ENCODE measurements around the gene AFF3.

AFF3 gene

DNA sequence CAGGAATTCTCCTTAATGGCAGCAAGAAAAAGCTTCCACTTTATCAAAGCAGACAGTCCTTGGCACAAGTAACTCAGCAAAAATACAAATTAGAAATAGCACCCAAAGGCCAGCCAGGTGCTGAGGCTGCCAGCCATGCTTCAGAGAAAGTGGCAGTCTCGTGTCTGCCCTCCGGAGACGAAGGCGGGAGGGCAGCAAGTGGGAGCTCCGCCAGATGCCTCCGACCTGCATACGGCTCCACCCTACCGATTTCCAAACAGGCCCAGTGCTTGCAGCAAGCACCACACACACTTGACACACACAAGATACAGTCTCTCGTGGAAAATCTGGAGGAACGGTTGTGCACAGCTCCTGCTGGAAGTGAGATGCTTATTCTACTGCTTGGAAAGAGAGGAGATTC lies 517.7 kb downstream of the AFF3 start:
- peaks cover 1% of the 10 kb centered on the region for H3K36me3 Mint-ChIP-seq
- H3K9me3 Mint-ChIP-seq = no peaks in the 10 kb centered on the region
- H3K27me3 Mint-ChIP-seq = no peaks in the 10 kb centered on the region
- no peaks in the 10 kb centered on the region for H3K4me1 Mint-ChIP-seq
- H3K27ac Mint-ChIP-seq = no peak overlapping the region
- no peak overlapping the region for H3K4me3 Mint-ChIP-seq

DNA sequence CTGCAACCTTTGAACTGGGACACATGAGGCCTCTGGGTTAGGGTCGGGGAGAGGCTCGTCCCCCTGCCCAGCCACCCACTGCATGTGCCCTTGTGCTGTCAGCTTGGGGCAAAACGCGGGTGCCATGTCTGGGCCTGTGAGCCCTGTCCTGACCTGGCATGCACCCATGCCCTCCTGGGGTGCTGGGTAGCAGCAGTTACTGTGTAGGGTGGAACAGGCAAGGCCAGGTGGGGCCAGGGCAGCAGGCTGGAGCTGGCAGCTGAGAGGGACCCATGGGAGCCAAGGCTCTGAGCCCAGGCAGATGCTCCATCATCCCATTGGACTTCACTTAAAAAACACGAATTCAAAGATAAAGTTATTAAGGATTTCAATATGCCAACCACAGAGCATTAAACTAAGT lies 518.8 kb downstream of the AFF3 start:
- H3K27me3 Mint-ChIP-seq = no peaks in the 10 kb centered on the region
- H3K4me1 Mint-ChIP-seq = no peaks in the 10 kb centered on the region
- no peaks in the 10 kb centered on the region for H3K9me3 Mint-ChIP-seq
- no peak overlapping the region for H3K4me3 Mint-ChIP-seq
- H3K36me3 Mint-ChIP-seq = peaks cover 3% of the 10 kb centered on the region
- H3K27ac Mint-ChIP-seq = no peak overlapping the region

DNA sequence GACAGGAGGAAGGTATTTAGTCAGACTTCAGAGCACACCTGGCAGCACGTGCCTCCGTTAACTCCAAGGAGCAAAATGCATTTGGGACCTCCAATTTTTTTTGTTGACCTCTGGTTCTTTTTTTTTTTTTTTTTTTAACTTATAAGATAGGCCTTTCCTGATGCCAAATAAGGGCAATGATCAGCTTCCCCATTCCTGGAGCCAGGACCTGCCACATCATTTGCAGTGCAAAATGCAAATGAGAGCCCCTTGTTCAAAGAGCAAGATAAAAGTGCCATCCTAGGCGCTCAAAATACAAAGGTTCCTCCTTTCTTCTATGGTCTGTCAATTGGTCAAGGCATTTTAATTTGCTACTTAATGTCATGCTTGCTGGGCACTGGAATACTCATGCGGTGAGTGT lies 519.4 kb downstream of the AFF3 start:
- peaks cover 3% of the 10 kb centered on the region for H3K36me3 Mint-ChIP-seq
- H3K9me3 Mint-ChIP-seq = no peaks in the 10 kb centered on the region
- no peaks in the 10 kb centered on the region for H3K27me3 Mint-ChIP-seq
- H3K4me3 Mint-ChIP-seq = no peak overlapping the region
- no peak overlapping the region for H3K27ac Mint-ChIP-seq
- no peaks in the 10 kb centered on the region for H3K4me1 Mint-ChIP-seq

DNA sequence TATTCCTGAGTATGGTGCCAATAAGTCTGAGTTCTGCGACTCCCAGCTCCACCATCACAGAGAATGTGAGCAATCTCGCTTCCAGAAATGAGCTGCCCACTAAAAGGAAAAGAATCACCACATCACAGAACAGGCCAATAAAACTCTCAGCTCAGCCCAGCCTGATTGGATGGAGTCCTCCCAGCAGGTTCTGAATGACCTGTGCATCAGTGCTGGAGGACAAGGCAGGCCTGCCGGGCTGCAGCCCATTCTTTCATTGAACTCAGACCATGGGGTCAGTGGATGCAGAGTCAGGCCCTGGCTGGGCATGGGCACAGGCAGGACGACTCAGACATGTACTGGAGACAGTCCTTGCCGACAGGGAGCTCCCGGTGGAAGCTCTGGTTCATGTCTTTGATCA lies 519.9 kb downstream of the AFF3 start:
- no peak overlapping the region for H3K4me3 Mint-ChIP-seq
- no peaks in the 10 kb centered on the region for H3K27me3 Mint-ChIP-seq
- peaks cover 3% of the 10 kb centered on the region for H3K36me3 Mint-ChIP-seq
- peak overlapping the region; percentile 68 for H3K27ac Mint-ChIP-seq
- no peaks in the 10 kb centered on the region for H3K4me1 Mint-ChIP-seq
- no peaks in the 10 kb centered on the region for H3K9me3 Mint-ChIP-seq

DNA sequence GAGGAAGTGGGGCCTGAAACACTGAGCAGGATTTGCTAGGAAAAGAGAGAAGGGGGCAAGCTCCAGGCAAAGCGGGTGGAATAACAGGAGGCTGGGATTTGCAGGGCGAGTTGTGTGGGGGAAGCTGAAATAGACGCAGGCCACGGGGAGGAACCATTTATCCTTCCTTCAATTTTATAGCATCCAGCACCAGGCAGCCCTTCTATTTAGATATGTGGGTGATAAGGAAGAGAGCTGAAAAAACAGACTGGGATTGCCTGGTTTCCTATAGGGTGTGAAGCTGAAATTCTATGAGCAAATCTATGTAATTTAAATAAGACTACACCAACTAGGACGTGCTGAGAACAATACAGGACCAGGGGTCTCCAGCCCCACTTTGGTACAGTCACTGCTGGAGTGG lies 520.6 kb downstream of the AFF3 start:
- H3K27me3 Mint-ChIP-seq = no peaks in the 10 kb centered on the region
- H3K4me3 Mint-ChIP-seq = no peak overlapping the region
- no peaks in the 10 kb centered on the region for H3K9me3 Mint-ChIP-seq
- no peaks in the 10 kb centered on the region for H3K4me1 Mint-ChIP-seq
- H3K36me3 Mint-ChIP-seq = peaks cover 5% of the 10 kb centered on the region
- H3K27ac Mint-ChIP-seq = no peak overlapping the region

DNA sequence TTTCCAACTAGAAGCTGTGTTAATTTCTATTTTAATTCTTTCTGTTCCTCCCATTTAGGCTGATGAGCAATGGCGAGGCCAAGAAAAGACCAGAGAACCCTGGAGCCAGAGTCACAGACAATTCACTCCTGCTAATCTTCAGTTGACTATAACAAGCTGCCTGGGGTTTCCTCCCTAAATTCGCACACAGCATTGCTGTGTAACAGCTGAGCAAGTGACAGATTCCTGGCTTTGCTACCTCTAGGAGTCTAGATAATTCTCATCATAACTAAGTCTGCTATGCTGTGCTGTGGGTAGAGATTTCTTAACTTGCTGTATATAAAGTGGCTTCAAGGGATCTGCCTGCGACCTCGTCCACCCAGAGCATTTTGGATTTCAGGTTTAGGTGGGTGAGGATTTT lies 521.3 kb downstream of the AFF3 start:
- Mint-ChIP-seq H3K4me3 (no peak overlapping the region), H3K9me3 (no peaks in the 10 kb centered on the region), H3K27me3 (no peaks in the 10 kb centered on the region), H3K36me3 (peaks cover 6% of the 10 kb centered on the region), H3K27ac (no peak overlapping the region), H3K4me1 (no peaks in the 10 kb centered on the region)

DNA sequence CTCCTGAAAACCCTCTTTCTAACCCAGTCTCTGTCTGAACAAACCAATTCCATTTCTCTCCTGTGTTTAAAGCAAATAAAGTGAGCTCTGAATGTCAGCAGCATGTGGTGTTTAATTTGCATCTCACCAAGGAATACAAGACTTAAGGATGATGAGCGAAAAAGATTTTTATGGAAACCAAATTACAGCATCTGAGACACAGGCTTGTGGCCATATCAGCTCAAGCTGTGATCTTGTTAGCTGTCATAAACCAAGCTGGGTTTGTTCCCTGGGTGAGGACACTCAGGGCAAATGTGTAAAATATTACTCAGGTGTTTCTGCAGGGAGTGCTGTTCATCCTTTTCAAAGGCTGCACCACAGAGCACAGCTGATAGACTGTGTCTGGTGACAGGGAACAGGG lies 523.2 kb downstream of the AFF3 start:
- Mint-ChIP-seq H3K36me3 (peaks cover 6% of the 10 kb centered on the region), H3K4me1 (no peaks in the 10 kb centered on the region), H3K4me3 (no peak overlapping the region), H3K9me3 (no peaks in the 10 kb centered on the region), H3K27me3 (no peaks in the 10 kb centered on the region), H3K27ac (no peak overlapping the region)

DNA sequence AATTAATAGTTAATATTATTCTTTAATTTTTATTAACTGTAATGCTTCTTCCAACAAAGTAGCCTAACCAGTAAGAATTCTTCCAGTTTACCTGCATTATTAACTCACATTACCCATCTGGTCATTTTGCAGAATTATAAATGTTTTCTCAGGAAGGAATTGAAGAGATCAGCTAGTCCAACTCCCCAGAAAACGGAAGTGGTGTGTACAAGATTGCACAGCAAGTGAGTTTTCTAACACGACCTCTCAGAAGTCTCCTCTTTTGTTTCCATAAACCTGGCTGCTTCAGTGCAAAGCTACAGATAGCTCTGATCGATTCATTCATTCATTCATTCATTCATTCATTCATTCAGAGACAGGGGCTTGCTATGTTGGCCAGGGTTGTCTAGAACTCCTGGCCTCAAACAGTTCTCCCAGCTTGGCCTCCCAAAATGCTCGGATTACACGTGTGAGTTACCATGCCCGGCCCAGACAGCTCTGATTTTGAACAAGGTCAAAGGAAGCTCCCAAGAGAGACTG lies 523.8 kb downstream of the AFF3 start:
- H3K27ac Mint-ChIP-seq = no peak overlapping the region
- no peak overlapping the region for H3K4me3 Mint-ChIP-seq
- H3K4me1 Mint-ChIP-seq = no peaks in the 10 kb centered on the region
- H3K9me3 Mint-ChIP-seq = no peaks in the 10 kb centered on the region
- no peaks in the 10 kb centered on the region for H3K27me3 Mint-ChIP-seq
- H3K36me3 Mint-ChIP-seq = peaks cover 6% of the 10 kb centered on the region

DNA sequence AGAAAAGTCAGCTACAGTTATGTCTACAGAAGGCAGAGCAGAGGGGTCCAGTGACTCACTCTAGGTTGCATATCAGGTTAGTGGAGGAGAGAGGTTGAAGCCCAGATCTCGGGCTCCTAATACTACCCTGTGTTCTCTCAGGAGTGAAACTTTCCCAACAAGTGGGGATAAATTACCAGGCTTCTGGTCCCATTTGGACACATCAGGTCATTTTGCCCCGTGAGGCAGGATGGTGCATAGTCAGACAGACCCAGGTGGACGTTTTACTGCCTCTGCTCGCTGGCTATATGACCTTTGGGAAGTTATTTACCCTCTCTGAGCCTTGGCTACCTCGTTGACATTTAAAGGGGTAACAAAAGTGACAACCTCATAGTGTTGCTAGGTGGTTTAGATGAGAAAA lies 524.6 kb downstream of the AFF3 start:
- Mint-ChIP-seq H3K4me3 (no peak overlapping the region), H3K27ac (no peak overlapping the region), H3K36me3 (peaks cover 6% of the 10 kb centered on the region), H3K4me1 (no peaks in the 10 kb centered on the region), H3K9me3 (no peaks in the 10 kb centered on the region), H3K27me3 (no peaks in the 10 kb centered on the region)

DNA sequence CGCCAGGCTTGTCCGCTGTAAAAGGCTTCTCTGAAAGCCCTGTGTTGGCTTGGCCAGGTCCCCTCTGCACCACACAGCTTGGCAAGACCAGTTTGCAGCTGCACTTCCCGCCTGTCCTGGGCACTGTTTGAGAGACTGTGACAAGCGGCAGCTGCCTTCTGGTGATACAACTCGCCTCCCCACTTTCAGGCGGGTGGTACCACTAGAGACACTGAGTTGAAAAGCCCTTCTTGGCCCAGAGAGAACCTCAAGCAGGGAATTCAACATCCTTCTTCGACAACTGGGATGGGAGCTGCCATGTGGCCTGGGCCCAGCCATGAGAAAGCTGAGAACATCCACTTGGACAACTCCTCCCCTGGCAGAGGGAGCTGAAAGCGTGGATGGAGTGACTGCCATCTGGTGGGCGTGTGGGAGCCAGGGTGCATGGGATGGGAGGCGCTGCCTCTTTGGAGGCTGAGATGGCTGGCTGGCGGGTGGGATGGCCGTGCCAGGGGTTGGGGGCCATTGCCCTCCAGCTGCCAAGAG lies 527.1 kb downstream of the AFF3 start:
- Mint-ChIP-seq H3K9me3 (no peaks in the 10 kb centered on the region), H3K36me3 (peaks cover 5% of the 10 kb centered on the region), H3K4me3 (no peak overlapping the region), H3K4me1 (no peaks in the 10 kb centered on the region), H3K27ac (no peak overlapping the region), H3K27me3 (no peaks in the 10 kb centered on the region)

DNA sequence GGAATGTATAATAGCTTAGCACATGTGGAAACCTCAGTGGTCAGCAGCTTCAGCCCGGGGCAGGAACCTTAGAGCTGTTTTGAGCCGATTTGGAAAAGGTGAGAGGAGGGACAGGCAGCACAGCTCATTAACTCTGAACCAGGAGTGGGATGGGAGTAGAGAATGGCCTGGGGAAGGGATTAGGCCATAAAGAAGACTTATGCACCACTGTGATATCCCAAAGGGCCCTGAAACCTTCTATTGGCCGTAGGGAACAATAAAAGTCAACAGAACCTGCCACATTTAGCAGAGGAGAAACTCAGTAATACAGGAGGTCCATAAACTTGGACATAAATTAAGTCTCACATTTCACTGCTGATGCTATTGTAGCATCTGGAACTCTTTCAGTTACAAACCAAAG lies 528.4 kb downstream of the AFF3 start:
- no peaks in the 10 kb centered on the region for H3K4me1 Mint-ChIP-seq
- H3K27me3 Mint-ChIP-seq = no peaks in the 10 kb centered on the region
- no peaks in the 10 kb centered on the region for H3K9me3 Mint-ChIP-seq
- peaks cover 5% of the 10 kb centered on the region for H3K36me3 Mint-ChIP-seq
- no peak overlapping the region for H3K4me3 Mint-ChIP-seq
- H3K27ac Mint-ChIP-seq = no peak overlapping the region

DNA sequence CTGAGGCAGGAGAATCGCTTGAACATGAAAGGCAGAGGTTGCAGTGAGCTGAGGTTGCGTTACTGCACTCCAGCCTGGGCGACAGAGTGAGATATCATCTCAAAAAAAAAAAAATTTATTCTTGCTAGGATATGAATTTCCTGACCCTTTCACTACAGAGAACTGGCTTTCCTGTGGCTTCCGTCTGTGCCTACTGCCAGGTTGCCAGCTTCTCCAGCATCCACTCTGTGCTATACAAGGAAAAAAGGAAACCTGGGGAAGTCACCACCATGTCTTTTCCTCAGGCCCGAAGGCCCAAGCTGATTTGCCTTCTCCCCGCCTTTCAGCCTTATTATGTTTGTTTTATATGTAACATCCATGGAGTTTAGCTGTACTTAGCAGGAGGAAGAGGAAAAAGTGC lies 530.6 kb downstream of the AFF3 start:
- Mint-ChIP-seq H3K36me3 (peaks cover 1% of the 10 kb centered on the region), H3K27ac (no peak overlapping the region), H3K4me3 (no peak overlapping the region), H3K9me3 (no peaks in the 10 kb centered on the region), H3K4me1 (no peaks in the 10 kb centered on the region), H3K27me3 (no peaks in the 10 kb centered on the region)

DNA sequence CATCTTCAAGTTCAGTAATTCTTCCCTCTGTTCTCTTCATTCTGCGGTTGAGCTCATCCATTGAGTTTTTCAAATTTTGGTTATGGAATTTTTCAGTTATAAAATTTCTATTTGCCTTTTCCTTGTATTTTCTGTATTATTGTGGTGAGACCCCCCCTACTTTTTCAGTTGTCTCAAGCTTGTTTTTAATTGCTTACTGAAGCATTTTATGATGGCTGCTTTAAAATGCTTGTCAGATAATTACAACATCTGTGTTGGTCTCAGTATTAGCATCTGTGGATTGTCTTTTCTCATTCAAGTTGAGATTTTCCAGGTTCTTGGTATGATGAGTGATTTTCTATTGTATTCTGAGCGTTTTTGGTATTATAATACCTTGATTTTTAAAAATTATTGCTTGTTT lies 531.4 kb downstream of the AFF3 start:
- no peak overlapping the region for H3K27ac Mint-ChIP-seq
- H3K27me3 Mint-ChIP-seq = no peaks in the 10 kb centered on the region
- no peaks in the 10 kb centered on the region for H3K36me3 Mint-ChIP-seq
- no peaks in the 10 kb centered on the region for H3K9me3 Mint-ChIP-seq
- no peak overlapping the region for H3K4me3 Mint-ChIP-seq
- no peaks in the 10 kb centered on the region for H3K4me1 Mint-ChIP-seq

DNA sequence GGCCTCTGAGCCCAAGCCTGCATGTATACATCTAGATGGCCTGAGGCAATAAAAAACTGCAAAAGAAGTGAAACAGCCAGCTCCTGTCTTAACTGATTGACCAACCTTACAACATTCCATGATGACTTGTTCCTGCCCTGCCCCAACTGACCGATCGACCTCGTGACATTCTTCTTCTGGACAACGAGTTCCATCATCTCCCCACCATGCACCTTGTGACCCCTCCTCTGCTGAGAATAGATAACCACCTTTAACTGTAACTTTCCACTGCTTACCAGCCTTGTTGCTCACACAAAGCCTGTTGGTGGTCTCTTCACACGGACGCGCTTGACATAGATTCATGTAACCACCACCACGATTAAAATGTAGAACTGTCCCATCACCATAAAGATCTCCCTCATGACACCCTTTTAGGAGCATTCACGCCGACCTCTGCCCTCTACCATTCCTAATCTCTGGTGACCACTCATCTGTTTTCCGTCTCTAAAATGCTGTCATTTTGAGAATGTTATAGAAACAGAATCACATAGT lies 532.5 kb downstream of the AFF3 start:
- no peaks in the 10 kb centered on the region for H3K9me3 Mint-ChIP-seq
- no peaks in the 10 kb centered on the region for H3K27me3 Mint-ChIP-seq
- H3K4me1 Mint-ChIP-seq = no peaks in the 10 kb centered on the region
- no peaks in the 10 kb centered on the region for H3K36me3 Mint-ChIP-seq
- no peak overlapping the region for H3K4me3 Mint-ChIP-seq
- H3K27ac Mint-ChIP-seq = no peak overlapping the region

DNA sequence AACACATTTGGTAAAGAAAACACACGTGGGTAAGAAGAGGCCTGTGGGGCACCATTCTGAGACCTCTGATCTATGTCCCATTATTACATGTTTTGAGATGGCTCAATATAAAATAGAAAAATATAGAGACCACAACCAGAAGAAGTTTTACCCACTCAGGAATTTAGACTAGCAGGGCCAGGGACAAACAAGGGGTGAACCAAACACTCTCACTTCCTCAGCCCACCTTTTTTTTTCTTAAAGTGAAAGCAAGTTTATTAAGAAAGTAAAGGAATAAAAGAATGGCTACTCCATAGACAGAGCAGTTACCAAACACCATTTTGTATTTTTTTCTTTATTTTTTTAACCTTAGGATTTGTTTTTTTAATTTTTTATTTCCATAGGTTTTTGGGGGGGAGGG lies 533.5 kb downstream of the AFF3 start:
- Mint-ChIP-seq H3K4me1 (no peaks in the 10 kb centered on the region), H3K27me3 (no peaks in the 10 kb centered on the region), H3K9me3 (no peaks in the 10 kb centered on the region), H3K4me3 (no peak overlapping the region), H3K27ac (no peak overlapping the region), H3K36me3 (no peaks in the 10 kb centered on the region)

DNA sequence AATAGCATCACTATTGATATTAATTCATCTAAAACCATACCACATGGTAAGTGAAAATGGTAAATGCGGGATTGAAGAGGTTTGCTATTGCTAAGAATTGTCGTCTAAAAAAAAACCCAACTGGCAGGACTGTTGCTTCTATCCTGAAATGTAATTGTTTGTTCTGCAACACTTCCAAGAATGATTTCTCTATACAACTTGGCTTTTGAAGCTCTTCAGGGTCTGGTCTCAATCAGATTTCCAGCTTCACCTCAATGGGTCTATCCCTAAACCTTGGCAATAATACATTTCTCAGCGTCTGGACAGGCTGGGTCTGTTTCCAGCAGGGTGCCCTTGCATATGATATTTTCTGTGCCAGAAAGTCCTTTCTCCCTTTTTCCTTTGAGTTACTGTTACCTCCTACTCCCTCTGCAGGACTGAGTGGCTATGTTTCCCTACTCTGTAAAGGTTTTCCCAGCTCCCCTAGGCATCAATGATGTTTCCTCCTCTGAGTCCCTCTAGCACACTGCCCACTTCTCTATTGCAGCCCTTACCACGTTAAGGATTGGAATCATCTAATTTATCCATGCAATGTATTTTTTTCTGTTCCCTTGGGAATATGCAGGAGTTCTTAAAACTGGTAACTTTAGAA lies 534.4 kb downstream of the AFF3 start:
- Mint-ChIP-seq H3K4me3 (no peak overlapping the region), H3K27ac (no peak overlapping the region), H3K27me3 (no peaks in the 10 kb centered on the region), H3K9me3 (no peaks in the 10 kb centered on the region), H3K4me1 (no peaks in the 10 kb centered on the region), H3K36me3 (no peaks in the 10 kb centered on the region)

DNA sequence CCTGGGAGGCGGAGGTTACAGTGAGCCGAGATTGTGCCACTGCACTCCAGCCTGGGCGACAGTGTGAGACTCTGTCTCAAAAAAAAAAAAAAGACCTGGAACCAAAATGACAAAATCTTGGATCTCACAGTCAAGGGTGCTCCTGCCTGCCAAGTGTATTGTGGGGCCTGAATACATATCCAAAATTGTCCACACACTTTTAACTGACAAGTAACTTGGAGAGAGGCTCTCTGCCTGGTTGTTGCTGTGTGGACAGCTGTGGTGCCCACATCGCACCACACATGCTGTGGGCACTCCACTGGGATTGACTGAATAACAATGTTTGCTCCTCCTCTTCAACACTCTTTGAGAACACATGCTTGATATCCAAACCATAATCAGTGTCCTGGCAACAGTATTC lies 534.9 kb downstream of the AFF3 start:
- no peaks in the 10 kb centered on the region for H3K9me3 Mint-ChIP-seq
- no peak overlapping the region for H3K4me3 Mint-ChIP-seq
- H3K27ac Mint-ChIP-seq = no peak overlapping the region
- no peaks in the 10 kb centered on the region for H3K36me3 Mint-ChIP-seq
- no peaks in the 10 kb centered on the region for H3K4me1 Mint-ChIP-seq
- no peaks in the 10 kb centered on the region for H3K27me3 Mint-ChIP-seq

Data from activated naive CD4-positive, alpha-beta T cell treated with anti-CD3 and anti-CD28 coated beads, Interleukin-2, amount 50 U/mL, for 24 hours (primary cell).